OCI-LY1 (cell line): ENCODE data around the gene PREX1.

Experiments
- H2AFZ ChIP-seq: fragments of 200-600 bp; sonication (generic), shearing (Covaris generic); 2 replicates; pipeline ENCODE4 v1.6.0; 2014; ENCODE audit warnings: antibody characterized with exemption, mild to moderate bottlenecking, low read length
- H3F3A ChIP-seq: fragments of 200-600 bp; sonication (generic), shearing (Covaris generic); 2 replicates; pipeline ENCODE4 v1.6.0; 2014; ENCODE audit warnings: mild to moderate bottlenecking, antibody characterized with exemption, low read length, moderate library complexity; ENCODE audit not compliant: insufficient read depth
- H3K27ac ChIP-seq: fragments of 200-600 bp; sonication (generic); 2 replicates; pipeline ENCODE4 v1.5.1; 2014; ENCODE audit warnings: low read length, mixed run types, mild to moderate bottlenecking, low read depth; ENCODE audit not compliant: poor library complexity, severe bottlenecking
- H3K27me3 ChIP-seq: fragments of 200-600 bp; sonication (generic); 2 replicates; pipeline ENCODE4 v1.6.0; 2014; ENCODE audit warnings: antibody characterized with exemption, mild to moderate bottlenecking, low read length, moderate library complexity; ENCODE audit not compliant: insufficient read depth
- H3K36me3 ChIP-seq: fragments of 200-600 bp; sonication (generic); 2 replicates; pipeline ENCODE4 v1.6.1; 2014; ENCODE audit warnings: mild to moderate bottlenecking, antibody characterized with exemption, low read length, moderate library complexity, mixed read lengths; ENCODE audit not compliant: insufficient read depth
- H3K4me1 ChIP-seq: fragments of 200-600 bp; sonication (generic); 2 replicates; pipeline ENCODE4 v1.5.1; 2014; ENCODE audit warnings: mild to moderate bottlenecking, low read length, moderate library complexity; ENCODE audit not compliant: insufficient read depth, severe bottlenecking
- H3K4me2 ChIP-seq: fragments of 200-600 bp; sonication (generic), shearing (Covaris generic); 2 replicates; pipeline ENCODE4 v1.6.1; 2014; ENCODE audit warnings: low read length
- H3K4me3 ChIP-seq: fragments of 200-600 bp; sonication (generic); 2 replicates; pipeline ENCODE4 v1.5.1; 2014; ENCODE audit warnings: low read length, low read depth, mild to moderate bottlenecking, mixed read lengths; ENCODE audit not compliant: poor library complexity, severe bottlenecking
- H3K79me2 ChIP-seq: fragments of 200-600 bp; shearing (Covaris generic); 2 replicates; pipeline ENCODE4 v1.6.1; 2016; ENCODE audit warnings: mixed run types, low read length, mixed read lengths; ENCODE audit not compliant: insufficient read depth
- H3K9ac ChIP-seq: fragments of 200-600 bp; sonication (generic), shearing (Covaris generic); 2 replicates; pipeline ENCODE4 v1.6.1; 2014; ENCODE audit warnings: mild to moderate bottlenecking, low read length, mixed read lengths
- H3K9me2 ChIP-seq: fragments of 200-600 bp; sonication (generic), shearing (Covaris generic); 2 replicates; pipeline ENCODE4 v1.6.1; 2014; ENCODE audit warnings: low read depth, mild to moderate bottlenecking, low read length, mixed read lengths
- H3K9me3 ChIP-seq: fragments of 200-600 bp; shearing (Covaris generic); 2 replicates; pipeline ENCODE4 v1.6.1; 2014; ENCODE audit warnings: low read length, mixed read lengths
- H4K20me1 ChIP-seq: fragments of 200-600 bp; sonication (generic), shearing (Covaris generic); 2 replicates; pipeline ENCODE4 v1.6.0; 2016; ENCODE audit warnings: mild to moderate bottlenecking, low read length; ENCODE audit not compliant: insufficient read depth
- EZH2 ChIP-seq: fragments of 200-600 bp; sonication (generic), shearing (Covaris generic); IDR thresholded peaks from 2 replicates; pipeline ENCODE4 v1.8.0; 2017; ENCODE audit warnings: borderline replicate concordance, mixed run types, mild to moderate bottlenecking, antibody characterized with exemption, low read length, moderate library complexity, mixed read lengths
- TF ChIP-seq, protein P1 (sequence below): fragments of 200-600 bp; sonication (generic), shearing (Covaris generic); IDR thresholded peaks from 2 replicates; pipeline ENCODE4 v1.5.1; 2017; ENCODE audit warnings: mild to moderate bottlenecking, antibody characterized with exemption, low read length, moderate library complexity, mixed read lengths

Gene PREX1

DNA sequence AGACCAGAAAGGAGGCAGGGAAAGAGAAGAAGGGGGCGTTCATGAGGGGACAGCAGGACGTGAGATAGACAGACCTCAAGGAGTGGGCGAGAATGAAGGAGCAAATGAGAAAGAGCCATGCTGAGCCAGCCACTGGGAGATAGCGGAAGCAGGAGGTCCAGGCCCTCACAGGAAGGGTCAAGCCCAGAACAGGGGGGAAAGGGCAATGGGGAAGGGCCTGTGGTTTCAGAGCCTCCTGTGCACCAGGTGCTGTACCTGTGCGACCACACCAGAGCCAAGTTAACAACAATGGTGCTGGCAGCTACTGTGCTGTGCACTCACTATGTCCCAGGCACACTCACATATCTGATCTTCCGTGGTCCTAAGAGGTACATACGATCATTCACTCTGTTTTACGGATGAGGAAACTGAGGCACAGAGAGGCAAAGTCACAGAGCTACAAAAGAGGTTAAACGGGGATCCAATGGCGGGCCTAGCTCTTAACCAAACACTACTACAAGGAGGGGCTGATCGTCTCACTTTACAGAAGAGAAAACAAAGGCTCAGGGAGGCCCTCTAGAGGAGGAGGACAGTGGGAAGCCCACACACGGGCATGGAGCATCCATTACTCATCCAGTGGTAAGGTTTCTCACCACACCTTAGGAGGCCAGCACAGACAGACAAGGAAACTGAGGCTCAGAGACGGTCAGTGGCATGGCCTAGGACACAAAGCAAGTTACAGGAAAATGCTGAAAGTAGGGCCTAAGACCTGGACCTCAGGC is 129.1 kb downstream of the PREX1 start:
- H3K79me2 ChIP-seq, result no peaks in the 10 kb centered on the region
- H4K20me1 ChIP-seq, result no peaks in the 10 kb centered on the region
- H3K4me1 ChIP-seq, result no peaks in the 10 kb centered on the region
- H3K9me3 ChIP-seq, result no peaks in the 10 kb centered on the region
- TF ChIP-seq, protein P1, sequence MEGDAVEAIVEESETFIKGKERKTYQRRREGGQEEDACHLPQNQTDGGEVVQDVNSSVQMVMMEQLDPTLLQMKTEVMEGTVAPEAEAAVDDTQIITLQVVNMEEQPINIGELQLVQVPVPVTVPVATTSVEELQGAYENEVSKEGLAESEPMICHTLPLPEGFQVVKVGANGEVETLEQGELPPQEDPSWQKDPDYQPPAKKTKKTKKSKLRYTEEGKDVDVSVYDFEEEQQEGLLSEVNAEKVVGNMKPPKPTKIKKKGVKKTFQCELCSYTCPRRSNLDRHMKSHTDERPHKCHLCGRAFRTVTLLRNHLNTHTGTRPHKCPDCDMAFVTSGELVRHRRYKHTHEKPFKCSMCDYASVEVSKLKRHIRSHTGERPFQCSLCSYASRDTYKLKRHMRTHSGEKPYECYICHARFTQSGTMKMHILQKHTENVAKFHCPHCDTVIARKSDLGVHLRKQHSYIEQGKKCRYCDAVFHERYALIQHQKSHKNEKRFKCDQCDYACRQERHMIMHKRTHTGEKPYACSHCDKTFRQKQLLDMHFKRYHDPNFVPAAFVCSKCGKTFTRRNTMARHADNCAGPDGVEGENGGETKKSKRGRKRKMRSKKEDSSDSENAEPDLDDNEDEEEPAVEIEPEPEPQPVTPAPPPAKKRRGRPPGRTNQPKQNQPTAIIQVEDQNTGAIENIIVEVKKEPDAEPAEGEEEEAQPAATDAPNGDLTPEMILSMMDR, result peak; percentile 12; the same call in 1 of the 2 replicates
- no peak for TF ChIP-seq EZH2
- H3F3A ChIP-seq, result no peaks in the 10 kb centered on the region
- no peak overlapping the region for H3K27ac ChIP-seq
- H3K4me2 ChIP-seq, result no peak overlapping the region
- H3K9ac ChIP-seq, result no peak overlapping the region
- no peak overlapping the region for H3K4me3 ChIP-seq
- no peaks in the 10 kb centered on the region for H3K36me3 ChIP-seq
- no peaks in the 10 kb centered on the region for H3K9me2 ChIP-seq
- no peak overlapping the region for H2AFZ ChIP-seq
- no peaks in the 10 kb centered on the region for H3K27me3 ChIP-seq

DNA sequence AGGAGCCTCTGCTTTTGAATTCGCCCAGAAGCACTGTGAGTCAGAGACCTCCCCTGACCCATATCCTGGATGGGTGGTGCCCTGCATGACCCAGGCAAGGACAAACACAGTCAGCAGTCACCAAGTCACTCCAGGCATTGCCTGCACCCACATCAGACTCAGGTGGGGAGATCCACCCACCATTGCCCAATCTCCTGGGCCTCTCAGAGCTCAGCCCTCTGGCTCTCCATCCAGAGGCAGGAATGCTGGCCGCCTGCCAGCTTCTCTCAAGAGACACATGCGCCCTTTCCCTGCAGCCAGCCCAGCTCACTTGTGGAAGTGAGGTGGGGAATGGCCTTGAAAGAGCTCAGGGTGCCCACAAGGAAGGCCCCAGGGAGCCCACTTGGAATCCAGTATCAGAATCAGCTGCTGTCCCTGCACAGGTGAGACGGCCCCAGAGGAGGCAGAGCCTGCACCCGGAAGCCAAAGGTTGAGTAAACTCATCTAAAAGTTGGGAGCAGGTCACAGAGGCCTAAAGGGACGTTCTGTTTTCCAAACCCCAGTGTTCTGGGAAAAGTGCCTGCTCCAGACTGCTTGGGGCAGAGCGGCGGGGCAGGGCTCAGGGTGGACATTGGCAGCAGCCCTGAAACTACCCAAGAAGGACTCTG is 129.8 kb downstream of the PREX1 start:
- no peak for TF ChIP-seq EZH2
- TF ChIP-seq, protein P1, result no peak

DNA sequence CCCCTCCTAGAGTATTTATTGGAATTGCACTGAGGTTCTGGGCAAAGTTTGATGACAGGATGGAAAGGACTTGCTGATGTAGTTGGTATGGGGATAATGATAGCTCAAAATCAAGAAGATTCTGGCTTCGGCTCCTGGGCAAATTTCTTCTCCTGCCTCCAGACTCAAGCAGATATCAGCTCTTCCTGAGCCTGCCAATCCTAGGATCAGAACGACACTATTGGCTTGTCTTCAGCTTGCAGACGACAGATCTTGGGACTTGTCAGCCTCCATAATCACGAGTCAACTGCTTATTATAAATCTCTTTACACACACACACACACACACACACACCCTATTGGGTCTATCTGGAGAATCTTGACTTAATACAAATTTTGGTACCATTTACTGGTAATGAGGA is 131.1 kb downstream of the PREX1 start:
- no peaks in the 10 kb centered on the region for H3K4me1 ChIP-seq
- no peaks in the 10 kb centered on the region for H3K9me3 ChIP-seq
- H3K4me2 ChIP-seq, result no peak overlapping the region
- H3F3A ChIP-seq, result no peaks in the 10 kb centered on the region
- H3K79me2 ChIP-seq, result no peaks in the 10 kb centered on the region
- no peaks in the 10 kb centered on the region for H3K9me2 ChIP-seq
- H3K36me3 ChIP-seq, result no peaks in the 10 kb centered on the region
- H2AFZ ChIP-seq, result no peak overlapping the region
- no peak overlapping the region for H3K27ac ChIP-seq
- no peaks in the 10 kb centered on the region for H3K27me3 ChIP-seq
- no peak overlapping the region for H3K4me3 ChIP-seq
- no peak overlapping the region for H3K9ac ChIP-seq
- H4K20me1 ChIP-seq, result no peaks in the 10 kb centered on the region
- TF ChIP-seq, protein P1, result no peak
- no peak for TF ChIP-seq EZH2

More for the DNA sequence above, 129.8 kb downstream of the PREX1 start:
- Histone ChIP-seq H3K9ac (no peak overlapping the region), H4K20me1 (no peaks in the 10 kb centered on the region), H3K4me3 (no peak overlapping the region), H3K4me2 (no peak overlapping the region), H3K27me3 (no peaks in the 10 kb centered on the region), H3F3A (no peaks in the 10 kb centered on the region), H3K9me3 (no peaks in the 10 kb centered on the region), H3K36me3 (no peaks in the 10 kb centered on the region), H3K79me2 (no peaks in the 10 kb centered on the region), H3K9me2 (no peaks in the 10 kb centered on the region), H3K4me1 (no peaks in the 10 kb centered on the region), H3K27ac (no peak overlapping the region), H2AFZ (no peak overlapping the region)
